Jurkat, Clone E6-1 (cell line): ENCODE data around the gene PLEKHJ1.

Experiments used
- DNase-seq: peaks from one replicate; pipeline ENCODE4 v3.0.0-alpha.2; 2011; ENCODE audit warnings: low read depth, low spot score
- H3K4me3 ChIP-seq: 2 replicates; pipeline ENCODE4 v1.5.1; 2011; ENCODE audit warnings: mild to moderate bottlenecking, low read length, control low read depth, moderate library complexity

Gene PLEKHJ1

GRCh38 chr19:2270423-2271233 is 34.5 kb upstream of the PLEKHJ1 start:
- peak overlapping the region; percentile 91 for H3K4me3 ChIP-seq
- no peak for DNase-seq

GRCh38 chr19:2270157-2270422 is 34.0 kb upstream of the PLEKHJ1 start:
- peak overlapping the region; percentile 91 for H3K4me3 ChIP-seq
- no peak for DNase-seq

GRCh38 chr19:2269244-2270156 is 33.4 kb upstream of the PLEKHJ1 start:
- peak overlapping the region; percentile 91 for H3K4me3 ChIP-seq
- peak; percentile 91 for DNase-seq

- no peak for DNase-seq
Observed at GRCh38 chr19:2268861-2269243, 32.7 kb upstream of the PLEKHJ1 start.

GRCh38 chr19:2268480-2268830 is 32.3 kb upstream of the PLEKHJ1 start:
- peak overlapping the region; percentile 63 for H3K4me3 ChIP-seq
- DNase-seq: no peak

More at GRCh38 chr19:2268861-2269243, 32.7 kb upstream of the PLEKHJ1 start:
- peak overlapping the region; percentile 63 for H3K4me3 ChIP-seq

GRCh38 chr19:2266183-2266993 is 30.3 kb upstream of the PLEKHJ1 start:
- DNase-seq: no peak
- H3K4me3 ChIP-seq: no peak overlapping the region

- H3K4me3 ChIP-seq: no peak overlapping the region
- peak; percentile 43 for DNase-seq
Observed at GRCh38 chr19:2261438-2262172, 25.5 kb upstream of the PLEKHJ1 start.

- H3K4me3 ChIP-seq: no peak overlapping the region
- DNase-seq: no peak
Observed at GRCh38 chr19:2260341-2260805, 24.2 kb upstream of the PLEKHJ1 start.

- DNase-seq: no peak
- no peak overlapping the region for H3K4me3 ChIP-seq
Observed at GRCh38 chr19:2259336-2259735, 23.2 kb upstream of the PLEKHJ1 start.

- H3K4me3 ChIP-seq: no peak within 1 kb of the TSS
- DNase-seq: no peak
Observed at GRCh38 chr19:2255982-2256685, 20.0 kb upstream of the PLEKHJ1 start, which contains the start of gene JSRP1. Gene JSRP1, minus strand, starts transcription at chr19:2256417. Its CDS starts 1,103 bp downstream, at chr19:2255314.

GRCh38 chr19:2255112-2255845 is 19.1 kb upstream of the PLEKHJ1 start:
- H3K4me3 ChIP-seq: no peak overlapping the region

GRCh38 chr19:2254064-2254872 is 18.1 kb upstream of the PLEKHJ1 start:
- DNase-seq: no peak
- H3K4me3 ChIP-seq: no peak overlapping the region

More at GRCh38 chr19:2255112-2255845, 19.1 kb upstream of the PLEKHJ1 start:
- no peak for DNase-seq

GRCh38 chr19:2253106-2254063 is 17.3 kb upstream of the PLEKHJ1 start:
- no peak overlapping the region for H3K4me3 ChIP-seq
- no peak for DNase-seq

- no peak overlapping the region for H3K4me3 ChIP-seq
- DNase-seq: no peak
Observed at GRCh38 chr19:2252797-2253105, 16.6 kb upstream of the PLEKHJ1 start.

- no peak for DNase-seq
- H3K4me3 ChIP-seq: no peak overlapping the region
Observed at GRCh38 chr19:2252055-2252796, 16.1 kb upstream of the PLEKHJ1 start.
